Vagina (tissue), 2 donors: Measurements from ENCODE around the gene CDKN2B. TPM values are rescaled to one million over a fixed set of nuclear protein-coding genes. Genes with fewer than 3 reads are reported as not detected.

Experiments used
- DNase-seq, 2 donors: peaks; one replicate each; pipeline ENCODE4 v3.0.0-alpha.2; 2017; ENCODE audit errors: extremely low spot score in 2 of 2
- H3K27ac ChIP-seq: fragments of 200-600 bp; sonication (generic); one replicate; pipeline ENCODE4 v1.5.1; 2019
- H3K27me3 ChIP-seq: fragments of 200-600 bp; sonication (generic); one replicate; pipeline ENCODE4 v1.5.1; 2019
- H3K36me3 ChIP-seq, 2 donors: fragments of 200-600 bp; sonication (generic); one replicate each; pipeline ENCODE4 v1.5.1; 2017 to 2019
- H3K4me1 ChIP-seq: fragments of 200-600 bp; sonication (generic); one replicate; pipeline ENCODE4 v1.5.1; 2019
- H3K4me3 ChIP-seq, 2 donors: fragments of 200-600 bp; sonication (generic); 1 replicate in 1 of 2; 2 replicates in 1 of 2; pipeline ENCODE4 v1.5.1; 2016 to 2019
- H3K9me3 ChIP-seq: fragments of 200-600 bp; sonication (generic); one replicate; pipeline ENCODE4 v1.5.1; 2019
- CTCF ChIP-seq, 3 experiments: fragments of 450-650 bp in 2 of 3; fragments of 200-600 bp in 1 of 3; sonication (generic) in 1 of 3; IDR thresholded peaks; one replicate each; pipeline ENCODE4 v1.5.1; 2017 to 2019; ENCODE audit warnings: antibody characterized with exemption in 3 of 3, mild to moderate bottlenecking in 2 of 3, moderate library complexity in 2 of 3
- POLR2A ChIP-seq, 2 donors: fragments of 450-650 bp; IDR thresholded peaks; one replicate each; pipeline ENCODE4 v1.6.1; 2017; ENCODE audit warnings: antibody characterized with exemption in 2 of 2, mild to moderate bottlenecking in 2 of 2, moderate library complexity in 2 of 2
- POLR2AphosphoS5 ChIP-seq, 2 donors: sonication (generic); formaldehyde crosslinking; IDR thresholded peaks; one replicate each; pipeline ENCODE4 v1.9.0; 2017; ENCODE audit warnings: antibody characterized with exemption in 2 of 2, mild to moderate bottlenecking in 2 of 2, low read depth in 1 of 2; ENCODE audit not compliant: insufficient read depth in 1 of 2
- intact Hi-C: fragments of 100-400 bp; cut with DNase I; formaldehyde crosslinking; loops from one replicate; pipeline ENCODE4 v1.15.1; 2023
- total RNA-seq: library from RNA; depleted of rRNA; stranded (reverse); fragments of >200 nt; gene quantifications from one replicate; pipeline ENCODE4 v1.2.3, GENCODE V29; 2016

CDKN2B gene
- total RNA-seq, 1 donor from 2014 or later: 67.0 TPM

DNA sequence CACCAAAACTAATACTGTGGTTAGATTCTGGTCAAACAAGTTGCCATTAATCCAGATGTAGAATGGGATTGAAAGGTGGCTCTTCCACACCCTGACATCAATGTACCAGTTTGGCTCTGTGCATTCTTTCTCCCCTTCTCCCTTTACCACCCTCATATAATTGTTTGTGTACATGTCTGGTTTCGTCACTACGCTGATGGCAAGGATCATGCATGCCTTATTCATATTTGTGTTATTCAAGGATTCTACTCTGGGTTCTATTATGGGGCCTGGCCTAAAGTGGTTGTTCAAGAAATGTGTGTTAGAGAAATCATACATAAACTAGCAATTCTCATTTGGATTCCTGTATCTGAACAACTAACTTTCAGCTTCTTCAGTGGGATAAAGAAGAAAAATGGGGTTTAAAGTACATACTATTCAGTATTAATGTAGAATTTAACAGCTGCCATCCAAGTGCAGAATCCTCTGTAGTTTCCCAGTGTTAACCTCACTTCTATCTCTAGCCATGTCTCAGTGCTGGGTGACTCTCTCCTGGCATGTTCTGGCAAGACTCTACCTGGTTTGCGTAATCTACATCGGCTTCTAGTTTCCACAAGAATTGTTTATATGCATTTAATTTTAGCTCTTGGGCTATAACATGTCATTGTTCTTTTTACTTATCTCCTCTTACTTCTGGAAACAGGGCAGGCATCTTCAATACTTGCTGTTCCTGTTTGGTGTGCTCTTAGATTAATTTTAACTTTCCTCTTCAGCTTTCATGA lies 27.9 kb upstream of the CDKN2B start:
- H3K4me3 ChIP-seq: no peak overlapping the region
- H3K27me3 ChIP-seq: no peaks in the 10 kb centered on the region
- intact Hi-C loops: no loop called here
- no peak for DNase-seq
- peak overlapping the region; percentile 9 for H3K27ac ChIP-seq
- H3K9me3 ChIP-seq: no peaks in the 10 kb centered on the region
- TF ChIP-seq POLR2AphosphoS5 (IDR thresholded peaks at IDR 0.05; ENCODE audit: insufficient read depth in 1 of 2, low read depth in 1 of 2) (no peak), CTCF (IDR thresholded peaks at IDR 0.05) (no peak), POLR2A (IDR thresholded peaks at IDR 0.05) (no peak)
- peaks cover 27% of the 10 kb centered on the region for H3K4me1 ChIP-seq
- H3K36me3 ChIP-seq: no peaks in the 10 kb centered on the region

DNA sequence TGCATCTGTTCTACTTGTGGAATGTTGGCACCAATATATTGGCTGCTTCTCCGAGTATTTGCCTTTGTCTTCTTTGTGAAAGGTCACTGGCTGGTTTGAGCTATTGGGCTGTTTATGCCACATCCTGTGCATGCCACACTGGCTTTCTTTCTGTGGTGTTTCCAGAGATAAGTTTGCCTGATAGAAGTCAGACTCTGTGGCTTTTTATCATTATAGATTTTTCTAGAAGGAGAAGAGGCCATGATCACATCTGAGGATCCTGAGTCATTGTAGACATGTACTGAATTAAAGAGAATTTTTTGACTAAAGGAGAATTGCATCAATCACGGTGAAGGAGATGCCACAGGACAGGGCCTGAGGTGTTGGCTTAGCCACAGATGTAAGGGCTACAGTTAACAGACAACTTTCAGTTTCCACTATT lies 26.5 kb upstream of the CDKN2B start:
- H3K4me1 ChIP-seq: peaks cover 28% of the 10 kb centered on the region
- no peak overlapping the region for H3K4me3 ChIP-seq
- DNase-seq: no peak
- intact Hi-C loops: no loop called here
- no peaks in the 10 kb centered on the region for H3K9me3 ChIP-seq
- TF ChIP-seq POLR2AphosphoS5 (IDR thresholded peaks at IDR 0.05; ENCODE audit: insufficient read depth in 1 of 2, low read depth in 1 of 2): no peak
- TF ChIP-seq CTCF (IDR thresholded peaks at IDR 0.05): no peak
- no peak for TF ChIP-seq POLR2A (IDR thresholded peaks at IDR 0.05)
- no peaks in the 10 kb centered on the region for H3K27me3 ChIP-seq
- H3K27ac ChIP-seq: no peak overlapping the region
- H3K36me3 ChIP-seq: no peaks in the 10 kb centered on the region

- intact Hi-C loops: no loop called here
- TF ChIP-seq CTCF (IDR thresholded peaks at IDR 0.05) (no peak), POLR2AphosphoS5 (IDR thresholded peaks at IDR 0.05; ENCODE audit: insufficient read depth in 1 of 2, low read depth in 1 of 2) (peak in 1 of 2 donors; percentile 32), POLR2A (IDR thresholded peaks at IDR 0.05) (no peak)
- Histone ChIP-seq H3K36me3 (no peaks in the 10 kb centered on the region), H3K4me3 (no peak overlapping the region), H3K4me1 (peaks cover 19% of the 10 kb centered on the region), H3K27me3 (no peaks in the 10 kb centered on the region), H3K27ac (no peak overlapping the region), H3K9me3 (no peaks in the 10 kb centered on the region)
- no peak for DNase-seq
Measured at GRCh38 chr9:22033012-22033630, 24.0 kb upstream of the CDKN2B start.

- intact Hi-C loops: no loop called here
- H3K36me3 ChIP-seq: no peaks in the 10 kb centered on the region
- H3K9me3 ChIP-seq: no peaks in the 10 kb centered on the region
- H3K4me3 ChIP-seq: no peak overlapping the region
- H3K27me3 ChIP-seq: no peaks in the 10 kb centered on the region
- DNase-seq: no peak
- H3K27ac ChIP-seq: no peak overlapping the region
- peaks cover 10% of the 10 kb centered on the region for H3K4me1 ChIP-seq
- TF ChIP-seq CTCF (IDR thresholded peaks at IDR 0.05): no peak
- TF ChIP-seq POLR2A (IDR thresholded peaks at IDR 0.05): no peak
Measured at GRCh38 chr9:22031655-22032411, 22.7 kb upstream of the CDKN2B start.
